Stomach (tissue), 9 donors: ENCODE results near the gene GTF3C2. TPM values are rescaled to one million over a fixed set of nuclear protein-coding genes. Genes with fewer than 3 reads are reported as not detected.

Experiments used
- DNase-seq, 2 donors: peaks; one replicate each; pipeline versions ENCODE4 v3.0.0 to v3.0.0-alpha.2; 2013 to 2019
- H3K27ac ChIP-seq, 5 donors: fragments of 200-600 bp in 4 of 5; sonication (generic) in 4 of 5; one replicate each; pipeline ENCODE4 v1.5.1; 2013 to 2019; ENCODE audit warnings: mild to moderate bottlenecking in 1 of 5, moderate library complexity in 1 of 5
- H3K27me3 ChIP-seq, 3 donors: fragments of 200-600 bp; sonication (generic); one replicate each; pipeline ENCODE4 v1.5.1; 2017 to 2019; ENCODE audit warnings: mixed run types in 1 of 3
- H3K36me3 ChIP-seq, 4 donors: fragments of 200-600 bp; sonication (generic); 1 replicate in 3 of 4; 2 replicates in 1 of 4; pipeline ENCODE4 v1.5.1; 2016 to 2019
- H3K4me1 ChIP-seq, 4 donors: fragments of 200-600 bp; sonication (generic); one replicate each; pipeline ENCODE4 v1.5.1; 2016 to 2019
- H3K4me3 ChIP-seq, 4 donors: fragments of 200-600 bp; sonication (generic) in 3 of 4; one replicate each; pipeline ENCODE4 v1.5.1; 2016 to 2019; ENCODE audit warnings: mild to moderate bottlenecking in 1 of 4
- H3K9me3 ChIP-seq, 4 donors: fragments of 200-600 bp; sonication (generic); one replicate each; pipeline ENCODE4 v1.5.1; 2016 to 2019
- CTCF ChIP-seq, 7 experiments: fragments of 450-650 bp in 4 of 7; fragments of 200-600 bp in 3 of 7; sonication (generic) in 3 of 7; IDR thresholded peaks; one replicate each; pipeline ENCODE4 v1.5.1; 2016 to 2019; ENCODE audit warnings: antibody characterized with exemption in 7 of 7, control low read depth in 2 of 7, mild to moderate bottlenecking in 1 of 7
- EP300 ChIP-seq: sonication (generic); formaldehyde crosslinking; IDR thresholded peaks from one replicate; pipeline ENCODE4 v1.6.1; 2017; ENCODE audit warnings: antibody characterized with exemption
- POLR2A ChIP-seq, 4 donors: fragments of 450-650 bp; IDR thresholded peaks; one replicate each; pipeline ENCODE4 v1.6.1; 2016; ENCODE audit warnings: antibody characterized with exemption in 4 of 4, control low read depth in 2 of 4, mild to moderate bottlenecking in 1 of 4, moderate library complexity in 1 of 4
- POLR2AphosphoS5 ChIP-seq, 3 donors: sonication (generic); formaldehyde crosslinking; IDR thresholded peaks; one replicate each; pipeline ENCODE4 v1.6.1; 2016; ENCODE audit warnings: antibody characterized with exemption in 3 of 3
- WGBS, 5 donors: extraction: QIAGEN DNeasy Blood & Tissue Kit in 3 of 5; methylation state at CpG; one replicate each; pipeline versions ENCODE4 v1.1.5 to v1.1.7; 2013 to 2018; 5-methylcytosine and 5-hydroxymethylcytosine counted together
- intact Hi-C: fragments of 100-400 bp; cut with DNase I; formaldehyde crosslinking; loops from one replicate; pipeline ENCODE4 v1.15.1; 2023; ENCODE audit warnings: low total_unique reads
- polyA plus RNA-seq, 3 donors: library from polyadenylated mRNA; stranded (reverse); fragments of 200-250 nt; gene quantifications; one replicate each; pipeline ENCODE4 v1.2.3, GENCODE V29; 2013
- total RNA-seq, 5 donors: library from RNA; depleted of rRNA; stranded (reverse); fragments of >200 nt; gene quantifications; one replicate each; pipeline versions ENCODE4 v1.1.0 to v1.2.3, GENCODE V29; 2014 to 2016
- donor health status: healthy with polysubstance abuse.
- donor health status: Bipolar disorder and iron deficiency.
- donor health status: healthy.

Gene GTF3C2
- total and polyA plus RNA-seq, 8 donors = 18.8 to 125 (median 32.9) TPM

GRCh38 chr2:27290549-27290948 is 66.0 kb downstream of the GTF3C2 start:
- no peak for DNase-seq
- WGBS, 5 donors = 74 to 90% (median 81%) methylated on average over 5 of the region's 5 CpGs
- no peak for TF ChIP-seq POLR2A (IDR thresholded peaks at IDR 0.05)
- no peak for TF ChIP-seq EP300
- TF ChIP-seq CTCF (IDR thresholded peaks at IDR 0.05) = no peak
- no peak for TF ChIP-seq POLR2AphosphoS5 (IDR thresholded peaks at IDR 0.05)
- Histone ChIP-seq H3K27me3 (peaks cover 0 to 67% (median 6%) of the 10 kb centered on the region in 3 donors), H3K36me3 (no peaks in the 10 kb centered on the region), H3K4me1 (peaks cover 7 to 21% (median 10%) of the 10 kb centered on the region in 4 donors), H3K9me3 (no peaks in the 10 kb centered on the region), H3K4me3 (no peak overlapping the region), H3K27ac (no peak overlapping the region)
- intact Hi-C loops = no loop called here

DNA sequence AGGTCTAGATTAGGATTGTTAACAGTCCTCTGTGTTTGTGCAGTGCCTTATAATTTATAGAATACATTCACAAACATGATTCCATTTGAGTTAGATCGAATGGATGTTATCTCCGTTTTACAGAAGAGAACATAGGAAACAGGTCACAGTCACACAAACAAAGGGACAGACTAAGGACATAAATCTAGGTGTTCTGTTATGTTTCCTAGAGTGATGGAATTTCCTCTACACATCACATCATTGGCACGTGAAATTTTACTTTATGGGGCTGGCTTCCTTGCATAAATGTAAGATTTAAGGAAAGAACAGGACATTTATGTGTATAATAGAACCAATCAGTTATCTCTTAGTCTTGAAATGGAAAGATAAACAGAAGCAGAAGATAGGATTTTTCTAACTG is 68.0 kb downstream of the GTF3C2 start:
- 14 to 34% (median 25%) methylated on average over 3 of the region's 3 CpGs for WGBS, 5 donors
- TF ChIP-seq CTCF (IDR thresholded peaks at IDR 0.05) (no peak), POLR2AphosphoS5 (IDR thresholded peaks at IDR 0.05) (no peak)
- H3K27ac ChIP-seq = no peak overlapping the region
- no peak for DNase-seq
- peaks cover 5 to 14% (median 8%) of the 10 kb centered on the region in 4 donors for H3K4me1 ChIP-seq
- H3K4me3 ChIP-seq = no peak overlapping the region
- no peaks in the 10 kb centered on the region for H3K36me3 ChIP-seq
- intact Hi-C loops = no loop called here
- H3K27me3 ChIP-seq = peaks cover 0 to 71% (median 6%) of the 10 kb centered on the region in 3 donors
- H3K9me3 ChIP-seq = no peaks in the 10 kb centered on the region

DNA sequence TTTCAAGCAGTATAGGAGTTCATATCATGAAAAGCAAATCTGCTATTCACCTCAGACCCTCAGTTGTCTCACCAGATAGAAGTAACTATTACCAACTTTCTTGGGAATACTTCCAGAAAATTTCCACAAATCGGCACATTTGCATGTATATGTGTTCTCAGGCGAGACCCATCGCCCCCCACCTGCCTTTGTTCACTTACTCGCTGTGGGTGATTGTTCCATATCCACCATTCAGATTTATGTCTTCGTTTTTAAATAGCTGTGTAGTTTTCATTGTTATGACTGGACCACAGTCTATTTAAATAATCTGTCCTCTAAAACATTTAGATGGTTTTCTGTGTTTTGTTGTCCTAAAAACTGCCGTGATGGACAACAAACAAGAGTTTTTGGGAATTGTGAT is 71.1 kb downstream of the GTF3C2 start:
- WGBS, 5 donors = 69 to 85% (median 75%) methylated on average over 6 of the region's 6 CpGs
- no peak for TF ChIP-seq CTCF (IDR thresholded peaks at IDR 0.05)
- TF ChIP-seq POLR2A (IDR thresholded peaks at IDR 0.05) = no peak
- TF ChIP-seq POLR2AphosphoS5 (IDR thresholded peaks at IDR 0.05) = no peak
- TF ChIP-seq EP300 = no peak
- peaks cover 0 to 75% (median 17%) of the 10 kb centered on the region in 3 donors for H3K27me3 ChIP-seq
- no peaks in the 10 kb centered on the region for H3K4me1 ChIP-seq
- intact Hi-C loops = no loop called here
- H3K36me3 ChIP-seq = no peaks in the 10 kb centered on the region
- no peak overlapping the region for H3K4me3 ChIP-seq
- DNase-seq = no peak
- no peak overlapping the region for H3K27ac ChIP-seq
- H3K9me3 ChIP-seq = no peaks in the 10 kb centered on the region

GRCh38 chr2:27284996-27285395 is 71.6 kb downstream of the GTF3C2 start:
- Histone ChIP-seq H3K27me3 (peaks cover 0 to 74% (median 13%) of the 10 kb centered on the region in 3 donors), H3K4me3 (no peak overlapping the region), H3K36me3 (no peaks in the 10 kb centered on the region), H3K4me1 (peaks cover 0 to 3% (median 0%) of the 10 kb centered on the region in 4 donors), H3K9me3 (no peaks in the 10 kb centered on the region), H3K27ac (no peak overlapping the region)
- DNase-seq = no peak
- intact Hi-C loops = loop anchor here (5.0 kb wide), 1 partner anchor 183 kb away; no protein-coding TSS in a partner anchor
- TF ChIP-seq CTCF (IDR thresholded peaks at IDR 0.05) = no peak
- TF ChIP-seq POLR2AphosphoS5 (IDR thresholded peaks at IDR 0.05) = no peak
- no peak for TF ChIP-seq EP300
- no peak for TF ChIP-seq POLR2A (IDR thresholded peaks at IDR 0.05)
- 89 to 100% (median 90%) methylated on average over 1 of the region's 1 CpG for WGBS, 5 donors
